HUES6 (cell line): ENCODE data around the gene SRPRB.

Source experiments
- H3K27ac ChIP-seq: 2 replicates; pipeline ENCODE4 v1.7.0; 2013; ENCODE audit warnings: low read depth, mild to moderate bottlenecking, low read length, inconsistent platforms
- H3K27me3 ChIP-seq: 2 replicates; pipeline ENCODE4 v1.6.1; 2013; ENCODE audit warnings: low read length; ENCODE audit not compliant: control insufficient read depth, insufficient read depth
- H3K36me3 ChIP-seq: 2 replicates; pipeline ENCODE4 v1.6.1; 2013; ENCODE audit warnings: low read length; ENCODE audit not compliant: control insufficient read depth, insufficient read depth
- H3K4me1 ChIP-seq: 2 replicates; pipeline ENCODE4 v1.6.1; 2013; ENCODE audit warnings: low read length; ENCODE audit not compliant: control insufficient read depth, insufficient read depth
- H3K4me3 ChIP-seq: 2 replicates; pipeline ENCODE4 v1.5.1; 2013; ENCODE audit warnings: low read depth, low read length
- H3K9ac ChIP-seq: one replicate; pipeline ENCODE4 v1.6.1; 2013; ENCODE audit warnings: mild to moderate bottlenecking, low read length
- H3K9me3 ChIP-seq: 2 replicates; pipeline ENCODE4 v1.6.1; 2013; ENCODE audit warnings: low read depth, low read length; ENCODE audit not compliant: control insufficient read depth, insufficient read depth

The SRPRB gene

DNA sequence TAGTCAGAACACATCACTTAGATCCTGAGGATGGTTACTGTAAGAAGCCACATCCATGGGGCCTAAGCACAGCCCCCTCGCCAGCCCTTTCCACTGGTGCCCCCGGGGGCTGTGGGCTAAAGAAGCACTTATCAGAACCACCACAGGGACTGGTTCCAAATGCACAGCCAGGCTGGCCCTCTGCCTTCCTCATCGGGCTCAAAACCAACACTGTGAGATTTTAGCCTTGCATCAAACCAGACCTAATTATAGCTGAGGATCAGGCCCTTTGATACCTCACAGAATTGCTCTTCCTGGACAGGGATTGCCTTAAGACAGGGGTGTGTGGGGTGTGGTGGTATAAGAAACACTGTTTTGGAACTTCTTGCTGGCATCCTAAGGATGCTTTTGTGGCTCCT is 23.7 kb downstream of the SRPRB start:
- no peak overlapping the region for H3K27ac ChIP-seq
- H3K36me3 ChIP-seq = peaks cover 7% of the 10 kb centered on the region
- H3K9ac ChIP-seq = no peak overlapping the region
- no peaks in the 10 kb centered on the region for H3K4me1 ChIP-seq
- no peaks in the 10 kb centered on the region for H3K9me3 ChIP-seq
- no peak overlapping the region for H3K4me3 ChIP-seq
- no peaks in the 10 kb centered on the region for H3K27me3 ChIP-seq

- Histone ChIP-seq H3K27me3 (no peaks in the 10 kb centered on the region), H3K27ac (no peak overlapping the region), H3K4me3 (no peak overlapping the region), H3K36me3 (0 out of 2 replicates have a peak, but pooled peaks cover 3% of the 10 kb centered on the region), H3K4me1 (no peaks in the 10 kb centered on the region), H3K9ac (no peak overlapping the region), H3K9me3 (no peaks in the 10 kb centered on the region)
Measured at GRCh38 chr3:133830071-133830470, 24.5 kb downstream of the SRPRB start.

GRCh38 chr3:133831966-133832801 is 26.6 kb downstream of the SRPRB start:
- H3K4me1 ChIP-seq = no peaks in the 10 kb centered on the region
- H3K36me3 ChIP-seq = no peaks in the 10 kb centered on the region
- H3K27ac ChIP-seq = no peak overlapping the region
- no peaks in the 10 kb centered on the region for H3K9me3 ChIP-seq
- H3K4me3 ChIP-seq = no peak overlapping the region
- H3K27me3 ChIP-seq = no peaks in the 10 kb centered on the region
- no peak overlapping the region for H3K9ac ChIP-seq

- Histone ChIP-seq H3K9me3 (no peaks in the 10 kb centered on the region), H3K27me3 (no peaks in the 10 kb centered on the region), H3K4me1 (no peaks in the 10 kb centered on the region), H3K36me3 (no peaks in the 10 kb centered on the region), H3K4me3 (no peak overlapping the region), H3K9ac (no peak overlapping the region), H3K27ac (no peak overlapping the region)
Measured at GRCh38 chr3:133832802-133833144, 27.2 kb downstream of the SRPRB start.

DNA sequence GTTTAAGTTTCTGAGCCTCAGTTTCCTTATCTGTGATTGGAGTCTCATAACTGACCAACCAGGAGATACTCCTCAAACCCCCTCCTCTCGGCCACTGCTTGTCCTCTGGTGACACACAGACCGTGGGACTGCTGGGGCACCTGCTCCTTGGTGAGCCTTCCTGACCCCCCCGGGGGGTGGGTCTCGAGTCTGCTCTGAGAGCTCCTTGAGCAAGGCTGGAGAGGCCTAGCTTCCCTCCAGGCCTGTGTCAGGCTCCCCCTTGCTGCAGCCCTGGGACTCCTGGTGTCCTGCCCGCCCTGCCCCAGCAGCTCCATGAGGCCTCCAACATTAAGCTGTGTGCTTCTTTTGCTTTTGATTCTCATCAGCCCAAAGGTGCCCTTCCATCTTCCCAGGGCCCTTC is 27.7 kb downstream of the SRPRB start:
- H3K9me3 ChIP-seq = no peaks in the 10 kb centered on the region
- no peaks in the 10 kb centered on the region for H3K4me1 ChIP-seq
- H3K36me3 ChIP-seq = no peaks in the 10 kb centered on the region
- H3K4me3 ChIP-seq = no peak overlapping the region
- no peak overlapping the region for H3K27ac ChIP-seq
- no peaks in the 10 kb centered on the region for H3K27me3 ChIP-seq
- no peak overlapping the region for H3K9ac ChIP-seq

DNA sequence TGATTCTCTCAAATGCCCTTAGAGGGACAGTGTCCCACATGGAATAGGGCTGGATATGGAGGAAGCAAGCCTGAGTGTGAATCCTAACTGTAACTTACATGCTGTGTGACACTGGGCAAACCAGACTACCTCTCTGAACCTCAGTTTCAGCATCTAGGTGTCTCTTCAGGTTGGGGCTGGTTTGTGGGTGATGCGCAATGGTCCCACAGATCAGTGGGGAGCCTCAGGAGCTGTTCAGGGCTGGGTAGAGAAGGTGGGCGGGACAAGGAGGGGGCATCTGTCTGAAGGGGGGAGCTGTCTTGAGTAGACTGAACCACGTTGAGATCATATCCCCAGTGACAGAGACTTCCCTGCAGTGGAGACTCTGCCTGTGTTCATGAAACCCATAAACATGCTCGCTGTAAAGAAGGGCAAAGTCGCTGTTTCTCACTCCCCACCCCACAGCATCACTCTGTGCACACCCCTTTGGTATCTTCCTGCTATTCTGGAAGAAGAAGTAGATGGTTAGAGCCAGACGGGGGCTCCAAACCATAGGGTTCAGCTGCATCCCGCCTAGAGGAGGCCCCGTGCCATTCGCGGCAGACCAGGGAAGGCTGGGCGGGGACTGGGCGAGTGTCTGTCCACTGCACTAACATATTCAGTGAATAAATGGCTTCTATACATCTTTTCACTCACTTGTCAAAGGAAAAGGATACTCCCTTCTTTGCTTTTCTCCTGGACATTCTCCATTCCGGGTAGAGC is 28.4 kb downstream of the SRPRB start:
- Histone ChIP-seq H3K9ac (no peak overlapping the region), H3K36me3 (peaks cover 2% of the 10 kb centered on the region; the same call in 1 of the 2 replicates), H3K27ac (no peak overlapping the region), H3K4me1 (no peaks in the 10 kb centered on the region), H3K9me3 (no peaks in the 10 kb centered on the region), H3K4me3 (no peak overlapping the region), H3K27me3 (no peaks in the 10 kb centered on the region)

GRCh38 chr3:133834621-133835417 is 29.2 kb downstream of the SRPRB start:
- Histone ChIP-seq H3K9ac (no peak overlapping the region), H3K27ac (no peak overlapping the region), H3K36me3 (peaks cover 6% of the 10 kb centered on the region; the same call in 1 of the 2 replicates), H3K4me1 (no peaks in the 10 kb centered on the region), H3K9me3 (no peaks in the 10 kb centered on the region), H3K27me3 (no peaks in the 10 kb centered on the region), H3K4me3 (no peak overlapping the region)

GRCh38 chr3:133835418-133835743 is 29.8 kb downstream of the SRPRB start:
- H3K4me3 ChIP-seq = no peak overlapping the region
- H3K36me3 ChIP-seq = peaks cover 6% of the 10 kb centered on the region; the same call in 1 of the 2 replicates
- no peaks in the 10 kb centered on the region for H3K4me1 ChIP-seq
- no peaks in the 10 kb centered on the region for H3K27me3 ChIP-seq
- H3K27ac ChIP-seq = no peak overlapping the region
- no peaks in the 10 kb centered on the region for H3K9me3 ChIP-seq
- H3K9ac ChIP-seq = no peak overlapping the region

- Histone ChIP-seq H3K4me3 (no peak overlapping the region), H3K36me3 (peaks cover 6% of the 10 kb centered on the region; the same call in 1 of the 2 replicates), H3K27ac (no peak overlapping the region), H3K9ac (no peak overlapping the region), H3K27me3 (no peaks in the 10 kb centered on the region), H3K4me1 (no peaks in the 10 kb centered on the region), H3K9me3 (no peaks in the 10 kb centered on the region)
Measured at GRCh38 chr3:133835961-133836360, 30.3 kb downstream of the SRPRB start.

GRCh38 chr3:133836497-133837158 is 31.0 kb downstream of the SRPRB start:
- no peak overlapping the region for H3K4me3 ChIP-seq
- H3K9ac ChIP-seq = no peak overlapping the region
- no peak overlapping the region for H3K27ac ChIP-seq
- H3K9me3 ChIP-seq = no peaks in the 10 kb centered on the region
- H3K27me3 ChIP-seq = no peaks in the 10 kb centered on the region
- no peaks in the 10 kb centered on the region for H3K4me1 ChIP-seq
- H3K36me3 ChIP-seq = peaks cover 6% of the 10 kb centered on the region; the same call in 1 of the 2 replicates
